B cell (primary cell): ENCODE results near the gene SPRY2. TPM values are rescaled to one million over a fixed set of nuclear protein-coding genes. Genes with fewer than 3 reads are reported as not detected.

ENCODE experiments used
- ATAC-seq: fragments of 200-7000 bp; cut with Tn5 transposase; one replicate; pipeline ENCODE4 v1.10.0; 2021; ENCODE audit warnings: low read depth, mild to moderate bottlenecking, moderate number of reproducible peaks, moderate library complexity
- CTCF ChIA-PET: fragments of 350-600 bp; sonication (Branson Sonifier 250); formaldehyde crosslinking; loops from one replicate; lab custom pipeline; 2021; ENCODE audit warnings: antibody characterized with exemption, inconsistent platforms; lab: Charles Lee
- POLR2A ChIA-PET: fragments of 350-600 bp; sonication (Branson Sonifier 250); formaldehyde crosslinking; loops from one replicate; lab custom pipeline; 2021; ENCODE audit warnings: antibody characterized with exemption; lab: Charles Lee
- DNase-seq: peaks from one replicate; pipeline ENCODE4 v3.0.0; 2013
- H2AFZ ChIP-seq: 2 replicates; pipeline ENCODE4 v1.6.1; 2012; ENCODE audit warnings: mild to moderate bottlenecking, low read depth, low read length; ENCODE audit not compliant: insufficient read depth, poor library complexity, severe bottlenecking
- H3K27ac ChIP-seq, 2 donors: 1 replicate in 1 of 2; 2 replicates in 1 of 2; pipeline ENCODE4 v1.5.1; 2012 to 2013; ENCODE audit warnings: low read length in 2 of 2, mild to moderate bottlenecking in 2 of 2, moderate library complexity in 1 of 2
- H3K27me3 ChIP-seq, 4 experiments: fragments of 200-600 bp in 1 of 4; sonication (generic) in 1 of 4; replicated peaks in 1 of 4; 1 replicate in 2 of 4; 2 replicates in 2 of 4; pipeline versions ENCODE4 v1.6.1 to v1.7.0; 2013 to 2016; ENCODE audit warnings: low read length in 3 of 4, mild to moderate bottlenecking in 2 of 4, mixed read lengths in 1 of 4, moderate library complexity in 1 of 4; ENCODE audit not compliant: insufficient read depth in 4 of 4, control insufficient read depth in 3 of 4; ENCODE audit errors: control extremely low read depth in 1 of 4
- H3K36me3 ChIP-seq, 2 experiments: replicated peaks in 1 of 2; 1 replicate in 1 of 2; 2 replicates in 1 of 2; pipeline versions ENCODE4 v1.6.1 to v1.7.1; 2013; ENCODE audit warnings: low read length in 1 of 2; ENCODE audit not compliant: insufficient read depth in 2 of 2, control insufficient read depth in 1 of 2; ENCODE audit errors: control extremely low read depth in 1 of 2, extremely low read depth in 1 of 2
- H3K4me1 ChIP-seq, 2 donors: fragments of 200-600 bp in 1 of 2; sonication (generic) in 1 of 2; 1 replicate in 1 of 2; 2 replicates in 1 of 2; pipeline versions ENCODE4 v1.5.1 to v1.6.1; 2013 to 2017; ENCODE audit warnings: low read length in 2 of 2; ENCODE audit not compliant: control insufficient read depth in 2 of 2, insufficient read depth in 2 of 2
- H3K4me2 ChIP-seq: replicated peaks from 2 replicates; pipeline ENCODE3; 2012; ENCODE audit warnings: mild to moderate bottlenecking, low read depth, low read length; ENCODE audit not compliant: poor library complexity, severe bottlenecking
- H3K4me3 ChIP-seq, 5 experiments: fragments of 200-600 bp in 1 of 5; sonication (generic) in 1 of 5; 1 replicate in 3 of 5; 2 replicates in 2 of 5; pipeline versions ENCODE4 v1.5.1 to v1.7.0; 2011 to 2016; ENCODE audit warnings: low read length in 4 of 5, mild to moderate bottlenecking in 4 of 5, low read depth in 2 of 5, control low read depth in 1 of 5, moderate library complexity in 1 of 5; ENCODE audit not compliant: insufficient read depth in 1 of 5; ENCODE audit errors: control extremely low read depth in 1 of 5, extremely low read depth in 1 of 5
- H3K79me2 ChIP-seq: fragments of 200-600 bp; sonication (generic); one replicate; pipeline ENCODE4 v1.6.0; 2016; ENCODE audit warnings: low read length; ENCODE audit not compliant: control insufficient read depth, insufficient read depth
- H3K9ac ChIP-seq: fragments of 200-600 bp; sonication (generic); 2 replicates; pipeline ENCODE4 v1.6.1; 2017; ENCODE audit warnings: mild to moderate bottlenecking, low read length, moderate library complexity
- H3K9me3 ChIP-seq, 3 donors: one replicate each; pipeline versions ENCODE4 v1.6.1 to v1.7.1; 2013; ENCODE audit warnings: low read length in 2 of 3; ENCODE audit not compliant: control insufficient read depth in 2 of 3, insufficient read depth in 1 of 3; ENCODE audit errors: control extremely low read depth in 1 of 3
- H4K20me1 ChIP-seq: 2 replicates; pipeline ENCODE4 v1.6.0; 2012; ENCODE audit warnings: mild to moderate bottlenecking, low read length; ENCODE audit not compliant: insufficient read depth, control insufficient read depth, poor library complexity, severe bottlenecking
- H3K27ac Mint-ChIP-seq: one replicate; pipeline ENCODE4 v1.8.0; 2021; ENCODE audit warnings: mixed read lengths
- H3K27me3 Mint-ChIP-seq: one replicate; pipeline ENCODE4 v1.8.0; 2021; ENCODE audit warnings: mixed read lengths
- H3K4me1 Mint-ChIP-seq: one replicate; pipeline ENCODE4 v1.8.0; 2021; ENCODE audit warnings: mixed read lengths
- H3K4me3 Mint-ChIP-seq: one replicate; pipeline ENCODE4 v1.8.0; 2021; ENCODE audit warnings: mixed read lengths
- H3K9me3 Mint-ChIP-seq: one replicate; pipeline ENCODE4 v1.8.0; 2022; ENCODE audit warnings: mixed read lengths; ENCODE audit not compliant: insufficient read depth
- CTCF ChIP-seq: fragments of 200-600 bp; IDR thresholded peaks from one replicate; pipeline ENCODE4 v1.8.0; 2022; ENCODE audit warnings: antibody characterized with exemption, mild to moderate bottlenecking
- EZH2 ChIP-seq: IDR thresholded peaks from 2 replicates; pipeline ENCODE4 v1.6.1; 2012; ENCODE audit warnings: borderline replicate concordance, low read depth, mild to moderate bottlenecking, moderate library complexity, low read length; ENCODE audit not compliant: insufficient read depth, poor library complexity, severe bottlenecking
- WGBS: methylation state at CpG from one replicate; pipeline ENCODE4 v1.1.5; 2013; ENCODE audit warnings: missing lambda C conversion rate; ENCODE audit not compliant: insufficient coverage; 5-methylcytosine and 5-hydroxymethylcytosine counted together
- intact Hi-C: fragments of 100-400 bp; cut with micrococcal nuclease; formaldehyde crosslinking; loops from one replicate; pipeline ENCODE4 v1.10.0; 2022
- polyA plus RNA-seq: library from polyadenylated mRNA; depleted of rRNA; stranded (reverse); fragments of >200 nt; gene quantifications from 2 replicates; pipeline ENCODE4 v1.2.3, GENCODE V29; 2012
- total RNA-seq, 2 donors: library from RNA; stranded (reverse); fragments of 120-200 nt in 1 of 2; gene quantifications; 1 replicate in 1 of 2; 2 replicates in 1 of 2; pipeline versions ENCODE4 v1.2.3 to v1.2.4, GENCODE V29; 2013 to 2022

The SPRY2 gene
- total and polyA plus RNA-seq, 2 donors (not counting 1 experiment from before 2014, with no cell fraction given) = 0.86 to 0.96 TPM

GRCh38 chr13:80390338-80390737 lies 49.4 kb upstream of the SPRY2 start:
- Histone ChIP-seq H4K20me1 (no peaks in the 10 kb centered on the region), H3K4me2 (no peak overlapping the region), H2AFZ (no peak overlapping the region), H3K27ac (no peak overlapping the region), H3K4me3 (no peak overlapping the region), H3K27me3 (no peaks in the 10 kb centered on the region), H3K9me3 (peaks cover 0 to 7% (median 4%) of the 10 kb centered on the region in 3 donors), H3K4me1 (no peaks in the 10 kb centered on the region), H3K9ac (no peak overlapping the region), H3K36me3 (no peaks in the 10 kb centered on the region), H3K79me2 (no peaks in the 10 kb centered on the region)
- intact Hi-C loops = loop anchor here (10.0 kb wide), 1 partner anchor 164 kb away; no protein-coding TSS in a partner anchor
- Mint-ChIP-seq H3K27me3 (peaks cover 3% of the 10 kb centered on the region), H3K27ac (no peak overlapping the region), H3K9me3 (peaks cover 7% of the 10 kb centered on the region), H3K4me3 (no peak overlapping the region), H3K4me1 (peaks cover 6% of the 10 kb centered on the region)
- WGBS = no CpG with 5 or more reads among the region's 1 CpG
- no peak for DNase-seq
- no peak for ATAC-seq
- ChIA-PET CTCF (interaction anchor here (0.6 kb wide), 1 partner anchor 37 kb away, joined by 3 read pairs; no protein-coding TSS in a partner anchor), POLR2A (no interaction called here)
- TF ChIP-seq CTCF = no peak
- TF ChIP-seq EZH2 = no peak

DNA sequence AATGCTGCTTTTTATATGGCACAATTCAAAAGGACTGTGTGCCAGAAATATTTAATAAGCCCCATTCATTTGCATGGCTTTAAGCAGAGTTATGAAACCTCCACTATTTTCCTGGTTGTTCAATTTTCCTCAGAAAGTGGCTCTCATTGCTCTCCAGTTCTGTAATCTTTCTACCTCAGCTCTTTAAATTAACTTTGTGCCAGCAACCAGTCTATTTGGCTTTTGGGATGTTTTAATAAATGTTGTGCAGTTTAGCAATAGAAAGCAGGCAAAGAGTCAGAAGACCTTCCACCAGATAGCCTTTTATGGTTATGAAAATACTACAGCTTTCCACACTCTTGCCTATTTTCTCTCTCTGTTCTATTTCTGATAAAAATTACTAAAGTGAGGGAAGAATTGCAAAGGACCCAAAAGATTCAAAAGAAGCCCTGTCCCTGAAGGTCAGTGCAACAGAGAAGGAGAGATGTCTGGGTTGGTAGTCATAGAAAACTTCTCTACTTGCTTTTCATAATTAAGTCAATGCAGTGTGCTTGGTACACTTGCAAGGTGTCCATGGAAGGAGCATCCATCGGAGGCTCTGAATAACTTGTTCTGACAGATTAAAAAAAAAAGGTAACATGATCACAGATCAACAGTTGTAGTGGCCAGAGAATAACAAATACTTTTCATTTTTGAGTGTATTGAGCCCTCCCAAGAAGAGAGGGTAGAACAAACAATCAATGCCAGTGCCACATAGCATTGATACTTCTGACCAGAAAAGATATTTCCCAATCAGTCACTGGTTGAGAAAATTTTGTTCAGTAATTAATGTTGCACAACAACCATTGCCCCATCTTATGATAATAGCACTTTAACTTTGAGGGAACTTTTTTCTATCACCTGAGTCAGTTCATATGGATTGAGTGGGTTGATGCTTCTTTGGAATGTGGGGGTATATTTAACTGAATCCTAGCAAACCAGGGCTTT lies 48.4 kb upstream of the SPRY2 start:
- H3K36me3 ChIP-seq = no peaks in the 10 kb centered on the region
- DNase-seq (no peak), ATAC-seq (no peak)
- TF ChIP-seq CTCF (no peak), EZH2 (no peak)
- no peaks in the 10 kb centered on the region for H3K79me2 ChIP-seq
- peaks cover 0 to 7% (median 4%) of the 10 kb centered on the region in 3 donors for H3K9me3 ChIP-seq
- H4K20me1 ChIP-seq = no peaks in the 10 kb centered on the region
- Mint-ChIP-seq H3K9me3 (peaks cover 7% of the 10 kb centered on the region), H3K27ac (no peak overlapping the region), H3K4me3 (no peak overlapping the region), H3K27me3 (peaks cover 3% of the 10 kb centered on the region), H3K4me1 (peaks cover 7% of the 10 kb centered on the region)
- no peak overlapping the region for H3K27ac ChIP-seq
- intact Hi-C loops = loop anchor here (10.0 kb wide), 1 partner anchor 165 kb away; no protein-coding TSS in a partner anchor
- no peaks in the 10 kb centered on the region for H3K4me1 ChIP-seq
- CTCF ChIA-PET = interaction anchor here (1.7 kb wide), 1 partner anchor 46 kb away, joined by 4 read pairs; no protein-coding TSS in a partner anchor
- H3K9ac ChIP-seq = no peak overlapping the region
- WGBS = 100% methylated on average over 1 of the region's 1 CpG
- POLR2A ChIA-PET = no interaction called here
- H3K4me3 ChIP-seq = no peak overlapping the region
- H3K4me2 ChIP-seq = no peak overlapping the region
- H3K27me3 ChIP-seq = no peaks in the 10 kb centered on the region
- no peak overlapping the region for H2AFZ ChIP-seq
